Large intestine (tissue), 12 donors: Measurements from ENCODE around the gene ACSS1. TPM values are rescaled to one million over a fixed set of nuclear protein-coding genes. Genes with fewer than 3 reads are reported as not detected.

Experiments used
- DNase-seq, 2 donors: peaks; one replicate each; pipeline versions ENCODE4 v3.0.0 to v3.0.0-alpha.2; 2013
- H3K27ac ChIP-seq: one replicate; pipeline ENCODE4 v1.5.1; 2013; ENCODE audit warnings: low read length
- H3K27me3 ChIP-seq: 2 replicates; pipeline ENCODE4 v1.6.1; 2013; ENCODE audit warnings: low read length; ENCODE audit not compliant: control insufficient read depth, insufficient read depth
- H3K36me3 ChIP-seq: 2 replicates; pipeline ENCODE4 v1.6.1; 2013; ENCODE audit warnings: low read length; ENCODE audit not compliant: control insufficient read depth, insufficient read depth
- H3K4me1 ChIP-seq: one replicate; pipeline ENCODE4 v1.6.1; 2013; ENCODE audit warnings: low read length; ENCODE audit not compliant: control insufficient read depth, insufficient read depth
- H3K4me3 ChIP-seq: one replicate; pipeline ENCODE4 v1.5.1; 2013; ENCODE audit warnings: low read length
- H3K9me3 ChIP-seq: one replicate; pipeline ENCODE4 v1.6.1; 2013; ENCODE audit warnings: mild to moderate bottlenecking, low read depth, low read length, moderate library complexity; ENCODE audit not compliant: control insufficient read depth
- WGBS: methylation state at CpG from one replicate; pipeline ENCODE4 v1.1.5; 2013; ENCODE audit warnings: low lambda C conversion rate; ENCODE audit not compliant: insufficient coverage; 5-methylcytosine and 5-hydroxymethylcytosine counted together
- long read RNA-seq, 11 donors: transcript quantifications; one replicate each; lab custom pipeline, GENCODE V29; 2026
- polyA plus RNA-seq: library from polyadenylated mRNA; unstranded; fragments of 120-200 nt; gene quantifications from one replicate; pipeline ENCODE4 v1.2.1, GENCODE V29; 2013

Gene ACSS1
- 102 TPM for polyA plus RNA-seq
- long read RNA-seq, donor 1, transcript ACSS1-201 (14 exons, 3,680 nt) = major isoform, 15 of 34 reads
- long read RNA-seq, donor 1, partial matches to known transcripts = 18 of 34 reads
- long read RNA-seq, donor 1, other reads (novel, unspliced or antisense) = 0 of 34 reads
- long read RNA-seq, donor 2, full-length matches to known transcripts = 34 of 44 reads
- long read RNA-seq, donor 2, partial matches to known transcripts = 10 of 44 reads
- long read RNA-seq, donor 2, other reads (novel, unspliced or antisense) = 0 of 44 reads
- long read RNA-seq, donor 3, full-length matches to known transcripts = 26 of 35 reads
- long read RNA-seq, donor 3, partial matches to known transcripts = 9 of 35 reads
- long read RNA-seq, donor 3, other reads (novel, unspliced or antisense) = 0 of 35 reads
- long read RNA-seq, donor 4 = 0 reads
- long read RNA-seq, donor 5, full-length matches to known transcripts = 9 of 9 reads
- long read RNA-seq, donor 5, partial matches to known transcripts = 0 of 9 reads
- long read RNA-seq, donor 5, other reads (novel, unspliced or antisense) = 0 of 9 reads
- long read RNA-seq, donor 6, full-length matches to known transcripts = 22 of 71 reads
- long read RNA-seq, donor 6, partial matches to known transcripts = 49 of 71 reads
- long read RNA-seq, donor 6, other reads (novel, unspliced or antisense) = 0 of 71 reads
- long read RNA-seq, donor 7, full-length matches to known transcripts = 7 of 7 reads
- long read RNA-seq, donor 7, partial matches to known transcripts = 0 of 7 reads
- long read RNA-seq, donor 7, other reads (novel, unspliced or antisense) = 0 of 7 reads
- long read RNA-seq, donor 8, full-length matches to known transcripts = 24 of 89 reads
- long read RNA-seq, donor 8, partial matches to known transcripts = 65 of 89 reads
- long read RNA-seq, donor 8, other reads (novel, unspliced or antisense) = 0 of 89 reads
- long read RNA-seq, donor 9, full-length matches to known transcripts = 25 of 25 reads
- long read RNA-seq, donor 9, partial matches to known transcripts = 0 of 25 reads
- long read RNA-seq, donor 9, other reads (novel, unspliced or antisense) = 0 of 25 reads
- long read RNA-seq, donor 10, full-length matches to known transcripts = 23 of 63 reads
- long read RNA-seq, donor 10, partial matches to known transcripts = 40 of 63 reads
- long read RNA-seq, donor 10, other reads (novel, unspliced or antisense) = 0 of 63 reads
- long read RNA-seq, donor 11, full-length matches to known transcripts = 20 of 20 reads
- long read RNA-seq, donor 11, partial matches to known transcripts = 0 of 20 reads
- long read RNA-seq, donor 11, other reads (novel, unspliced or antisense) = 0 of 20 reads

GRCh38 chr20:25058051-25058846 lies at the start of gene ACSS1:
ACSS1 (minus strand) TSS chr20:25058139; CDS start chr20:25058102, 37 bp downstream.
- WGBS = no CpG with 5 or more reads among the region's 56 CpGs
- peaks cover 54% of the 10 kb centered on the region for H3K4me1 ChIP-seq
- peak; percentile 63 to 86 for DNase-seq
- peak within 1 kb of the TSS; percentile 97 for H3K27ac ChIP-seq
- H3K9me3 ChIP-seq = no peaks in the 10 kb centered on the region
- peaks cover 6% of the 10 kb centered on the region for H3K36me3 ChIP-seq
- H3K27me3 ChIP-seq = no peaks in the 10 kb centered on the region
- H3K4me3 ChIP-seq = peak within 1 kb of the TSS; percentile 85

GRCh38 chr20:25103526-25103925 lies 45.6 kb upstream of the ACSS1 start:
- DNase-seq = no peak
- WGBS = no CpG with 5 or more reads among the region's 3 CpGs
- Histone ChIP-seq H3K4me1 (no peaks in the 10 kb centered on the region), H3K4me3 (no peak overlapping the region), H3K36me3 (no peaks in the 10 kb centered on the region), H3K27me3 (peaks cover 9% of the 10 kb centered on the region), H3K9me3 (no peaks in the 10 kb centered on the region), H3K27ac (no peak overlapping the region)

GRCh38 chr20:25100914-25101313 lies 43.0 kb upstream of the ACSS1 start:
- Histone ChIP-seq H3K27me3 (peaks cover 12% of the 10 kb centered on the region), H3K4me1 (no peaks in the 10 kb centered on the region), H3K4me3 (no peak overlapping the region), H3K27ac (no peak overlapping the region), H3K9me3 (no peaks in the 10 kb centered on the region), H3K36me3 (no peaks in the 10 kb centered on the region)
- no peak for DNase-seq
- no CpG with 5 or more reads among the region's 3 CpGs for WGBS

- Histone ChIP-seq H3K9me3 (no peaks in the 10 kb centered on the region), H3K27me3 (peaks cover 12% of the 10 kb centered on the region), H3K27ac (no peak overlapping the region), H3K36me3 (no peaks in the 10 kb centered on the region), H3K4me1 (no peaks in the 10 kb centered on the region), H3K4me3 (no peak overlapping the region)
- WGBS = no CpG with 5 or more reads among the region's 4 CpGs
- DNase-seq = no peak
These were observed 41.7 kb upstream of the ACSS1 start for GRCh38 chr20:25099601-25100140.

GRCh38 chr20:25097498-25097897 lies 39.6 kb upstream of the ACSS1 start:
- no peak overlapping the region for H3K4me3 ChIP-seq
- no CpG with 5 or more reads among the region's 2 CpGs for WGBS
- peaks cover 12% of the 10 kb centered on the region for H3K27me3 ChIP-seq
- H3K36me3 ChIP-seq = no peaks in the 10 kb centered on the region
- no peak for DNase-seq
- H3K4me1 ChIP-seq = no peaks in the 10 kb centered on the region
- H3K9me3 ChIP-seq = no peaks in the 10 kb centered on the region
- H3K27ac ChIP-seq = no peak overlapping the region

GRCh38 chr20:25090492-25091429 lies 32.8 kb upstream of the ACSS1 start:
- DNase-seq = no peak
- H3K27ac ChIP-seq = no peak overlapping the region
- H3K4me1 ChIP-seq = no peaks in the 10 kb centered on the region
- H3K27me3 ChIP-seq = peaks cover 57% of the 10 kb centered on the region
- no CpG with 5 or more reads among the region's 14 CpGs for WGBS
- no peaks in the 10 kb centered on the region for H3K36me3 ChIP-seq
- H3K9me3 ChIP-seq = no peaks in the 10 kb centered on the region
- H3K4me3 ChIP-seq = no peak overlapping the region

- no CpG with 5 or more reads among the region's 12 CpGs for WGBS
- Histone ChIP-seq H3K27ac (no peak overlapping the region), H3K27me3 (peaks cover 68% of the 10 kb centered on the region)
These were observed 31.7 kb upstream of the ACSS1 start for GRCh38 chr20:25089662-25090061.

GRCh38 chr20:25089096-25089495 lies 31.2 kb upstream of the ACSS1 start:
- H3K27me3 ChIP-seq = peaks cover 72% of the 10 kb centered on the region
- no peak overlapping the region for H3K4me3 ChIP-seq
- H3K27ac ChIP-seq = no peak overlapping the region
- no peak for DNase-seq
- no peaks in the 10 kb centered on the region for H3K4me1 ChIP-seq
- H3K36me3 ChIP-seq = no peaks in the 10 kb centered on the region
- H3K9me3 ChIP-seq = peaks cover 5% of the 10 kb centered on the region

More at GRCh38 chr20:25089662-25090061, 31.7 kb upstream of the ACSS1 start:
- DNase-seq = no peak
- Histone ChIP-seq H3K9me3 (peaks cover 5% of the 10 kb centered on the region), H3K4me1 (no peaks in the 10 kb centered on the region), H3K36me3 (no peaks in the 10 kb centered on the region), H3K4me3 (no peak overlapping the region)
